Endothelial cell of umbilical vein (primary cell): Measurements from ENCODE around the gene MACROD2. TPM values are rescaled to one million over a fixed set of nuclear protein-coding genes. Genes with fewer than 3 reads are reported as not detected.

Experiments used
- BruUV-seq: library from RNA; stranded (reverse); fragments of 400-500 nt; replicated peaks from 2 replicates; lab custom pipeline; 2021; lab: Mats Ljungman, UMichigan
- CTCF ChIA-PET: fragments of 300-600, 350-600 bp; sonication (Branson Sonifier 250); formaldehyde crosslinking; loops from one replicate; lab custom pipeline; 2021; ENCODE audit warnings: antibody characterized with exemption, inconsistent platforms; lab: Charles Lee
- POLR2A ChIA-PET: fragments of 300-600, 350-600 bp; sonication (Branson Sonifier 250); formaldehyde crosslinking; loops from one replicate; lab custom pipeline; 2021; ENCODE audit warnings: antibody characterized with exemption, inconsistent platforms; lab: Charles Lee
- DNase-seq: peaks from one replicate; pipeline ENCODE4 v3.0.0-alpha.2; 2011; ENCODE audit warnings: low read depth, low spot score
- FAIRE-seq: peaks from 2 replicates; lab custom pipeline; 2011; peaks lifted over from hg19 to GRCh38; lab: Jason Lieb, UNC
- H2AFZ ChIP-seq: 2 replicates; pipeline ENCODE4 v1.6.0; 2012; ENCODE audit warnings: low read depth, low read length, control low read depth, inconsistent platforms
- H3K27ac ChIP-seq: 2 replicates; pipeline ENCODE4 v1.5.1; 2011; ENCODE audit warnings: low read depth, mild to moderate bottlenecking, control low read depth, low read length, moderate library complexity; ENCODE audit not compliant: insufficient read depth
- H3K27me3 ChIP-seq, 2 experiments: 2 replicates each; pipeline versions ENCODE4 v1.6.0 to v1.6.1; 2011; ENCODE audit warnings: low read length in 2 of 2, mixed read lengths in 1 of 2; ENCODE audit not compliant: control insufficient read depth in 2 of 2, insufficient read depth in 2 of 2
- H3K36me3 ChIP-seq, 2 experiments: 2 replicates in 1 of 2; 3 replicates in 1 of 2; pipeline ENCODE4 v1.5.1; 2011; ENCODE audit warnings: low read length in 2 of 2, mild to moderate bottlenecking in 1 of 2, moderate library complexity in 1 of 2; ENCODE audit not compliant: control insufficient read depth in 2 of 2, insufficient read depth in 2 of 2; ENCODE audit errors: extremely low read depth in 1 of 2
- H3K4me1 ChIP-seq: 3 replicates; pipeline ENCODE4 v1.5.1; 2011; ENCODE audit warnings: mild to moderate bottlenecking, low read length; ENCODE audit not compliant: control insufficient read depth, insufficient read depth; ENCODE audit errors: extremely low read depth
- H3K4me2 ChIP-seq: 2 replicates; pipeline ENCODE4 v1.6.1; 2011; ENCODE audit warnings: low read length, control low read depth, mixed read lengths; ENCODE audit not compliant: insufficient read depth
- H3K4me3 ChIP-seq, 3 experiments: fragments of 200-600 bp in 1 of 3; sonication (generic), shearing (Covaris generic) in 1 of 3; replicated peaks in 1 of 3; 2 replicates each; pipeline ENCODE4 v1.5.1; 2011 to 2016; ENCODE audit warnings: control low read depth in 3 of 3, low read length in 3 of 3, mild to moderate bottlenecking in 2 of 3, inconsistent platforms in 1 of 3, low read depth in 1 of 3, moderate library complexity in 1 of 3; ENCODE audit not compliant: insufficient read depth in 1 of 3
- H3K79me2 ChIP-seq: 2 replicates; pipeline ENCODE4 v1.6.0; 2012; ENCODE audit warnings: low read length, inconsistent platforms; ENCODE audit not compliant: control insufficient read depth, insufficient read depth
- H3K9ac ChIP-seq: replicated peaks from 2 replicates; pipeline ENCODE3; 2011; ENCODE audit warnings: low read length, control low read depth; ENCODE audit not compliant: insufficient read depth; ENCODE audit errors: extremely low read depth
- H3K9me1 ChIP-seq: replicated peaks from 3 replicates; pipeline ENCODE4 v1.6.0; 2011; ENCODE audit warnings: mild to moderate bottlenecking, low read length; ENCODE audit not compliant: control insufficient read depth, insufficient read depth; ENCODE audit errors: extremely low read depth
- H3K9me3 ChIP-seq: replicated peaks from 2 replicates; pipeline ENCODE4 v1.5.1; 2012; ENCODE audit warnings: low read length, inconsistent platforms; ENCODE audit not compliant: control insufficient read depth, insufficient read depth
- H4K20me1 ChIP-seq: replicated peaks from 2 replicates; pipeline ENCODE3; 2011; ENCODE audit warnings: mild to moderate bottlenecking, low read length; ENCODE audit not compliant: control insufficient read depth, insufficient read depth; ENCODE audit errors: extremely low read depth
- EZH2 ChIP-seq: IDR thresholded peaks from 2 replicates; pipeline ENCODE4 v1.6.1; 2012; ENCODE audit warnings: borderline replicate concordance, low read depth, mild to moderate bottlenecking, moderate library complexity, low read length, inconsistent platforms; ENCODE audit not compliant: severe bottlenecking
- FOS ChIP-seq: IDR thresholded peaks from 2 replicates; pipeline ENCODE4 v1.6.1; 2011; ENCODE audit warnings: mild to moderate bottlenecking, low read length, moderate library complexity, borderline replicate concordance; ENCODE audit not compliant: insufficient read depth
- GATA2 ChIP-seq: IDR thresholded peaks from 2 replicates; pipeline ENCODE4 v1.7.0; 2011; ENCODE audit warnings: low read depth, mild to moderate bottlenecking, moderate library complexity, mixed read lengths, low read length; ENCODE audit not compliant: insufficient read length, insufficient read depth
- JUN ChIP-seq: IDR thresholded peaks from 2 replicates; pipeline ENCODE4 v1.6.1; 2011; ENCODE audit warnings: borderline replicate concordance, low read depth; ENCODE audit not compliant: insufficient read length, insufficient read depth
- MYC ChIP-seq: IDR thresholded peaks from one replicate; pipeline ENCODE4 v1.6.1; 2011; ENCODE audit warnings: mild to moderate bottlenecking, low read depth, low read length
- POLR2A ChIP-seq: IDR thresholded peaks from 2 replicates; pipeline ENCODE4 v1.6.1; 2012; ENCODE audit warnings: low read depth, mild to moderate bottlenecking, control low read depth, low read length
- POLR2AphosphoS5 ChIP-seq: IDR thresholded peaks from 2 replicates; pipeline ENCODE4 v1.6.1; 2012; ENCODE audit warnings: low read depth, mild to moderate bottlenecking, control low read depth, low read length, moderate library complexity; ENCODE audit not compliant: insufficient read depth
- dilution Hi-C: fragments of 300-500 bp; cut with MboI; formaldehyde crosslinking; loops from one replicate; pipeline ENCODE4 v1.15.0; 2019; ENCODE audit warnings: low sequenced_read_pairs; ENCODE audit not compliant: extremely low pct_ligation_motif_present
- intact Hi-C: fragments of 100-400 bp; cut with micrococcal nuclease; formaldehyde crosslinking; loops from one replicate; pipeline ENCODE4 v1.10.0; 2022
- polyA plus RNA-seq, 4 experiments: library from polyadenylated mRNA; depleted of rRNA in 3 of 4; stranded (reverse) in 3 of 4; unstranded in 1 of 4; fragments of >200 nt; gene quantifications; 2 replicates each; pipeline versions ENCODE4 v1.2.1 to v1.2.3, GENCODE V29; 2011 to 2012; ENCODE audit warnings: missing spikeins in 1 of 4
- total RNA-seq: library from RNA; stranded (reverse); gene quantifications from 2 replicates; pipeline ENCODE4 v1.2.3, GENCODE V29; 2021
- TF ChIP-seq, protein P1 (sequence below), 2 donors: IDR thresholded peaks; 1 replicate in 1 of 2; 2 replicates in 1 of 2; pipeline ENCODE4 v1.5.1; 2011; ENCODE audit warnings: low read length in 2 of 2, mild to moderate bottlenecking in 2 of 2, moderate library complexity in 2 of 2, control low read depth in 1 of 2, inconsistent platforms in 1 of 2, low read depth in 1 of 2; ENCODE audit not compliant: insufficient read depth in 1 of 2; ENCODE audit errors: extremely low read depth in 1 of 2
- TF ChIP-seq, protein P2 (sequence below): IDR thresholded peaks from 2 replicates; pipeline ENCODE4 v1.6.1; 2011; ENCODE audit not compliant: insufficient read depth, insufficient read length

MACROD2 gene
- total and polyA plus RNA-seq, 2 donors (not counting 3 experiments of a cell fraction or from before 2014, with no cell fraction given): 0.11 to 0.73 TPM

DNA sequence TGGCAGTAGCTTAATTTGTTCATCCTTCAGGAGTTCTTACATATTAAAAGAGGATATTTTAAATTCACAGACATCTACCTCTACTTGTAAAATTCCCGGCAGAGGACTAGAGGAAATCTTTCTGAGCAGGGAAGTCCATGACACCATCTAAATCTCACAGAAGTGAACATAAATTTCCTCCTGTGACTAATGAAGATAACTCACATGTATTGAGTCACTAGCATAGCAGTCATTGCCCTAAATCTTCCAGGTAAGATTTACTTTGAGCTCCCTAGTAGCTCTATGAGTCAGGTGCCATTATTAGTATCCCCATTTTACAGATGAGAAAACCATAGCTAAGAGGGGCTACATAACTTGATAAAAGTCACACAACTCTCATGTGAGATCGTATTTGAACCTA lies 1400.7 kb downstream of the MACROD2 start:
- no peak for FAIRE-seq
- POLR2A ChIA-PET: no interaction called here

DNA sequence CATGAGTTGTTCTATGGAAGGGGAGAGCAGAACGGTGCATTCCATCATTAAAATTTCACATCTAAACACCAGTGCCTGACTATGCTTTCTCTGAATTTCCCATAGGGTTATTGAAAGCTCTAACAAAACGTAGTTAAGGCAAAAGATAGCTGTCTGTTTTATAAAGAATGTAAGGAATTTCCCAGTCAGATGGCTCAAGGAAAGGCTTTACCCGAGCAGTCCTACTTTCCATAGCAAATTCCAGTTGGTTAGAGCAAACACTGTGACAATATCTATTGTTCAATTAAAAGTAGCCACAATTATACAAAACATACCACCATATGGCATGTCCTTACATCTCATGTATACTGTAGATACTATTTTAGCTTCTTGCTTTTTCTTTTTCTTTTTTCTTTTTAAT lies 1401.6 kb downstream of the MACROD2 start:
- H2AFZ ChIP-seq: no peak overlapping the region
- CTCF ChIA-PET: no interaction called here
- H3K36me3 ChIP-seq: no peaks in the 10 kb centered on the region
- H3K79me2 ChIP-seq: no peaks in the 10 kb centered on the region
- POLR2A ChIA-PET: no interaction called here
- FAIRE-seq (no peak), DNase-seq (no peak)
- intact Hi-C loops: no loop called here
- no peak overlapping the region for H3K9ac ChIP-seq
- dilution Hi-C loops: no loop called here
- no peak overlapping the region for H3K4me3 ChIP-seq
- H3K9me1 ChIP-seq: no peaks in the 10 kb centered on the region
- no TSS peak for BruUV-seq
- no peaks in the 10 kb centered on the region for H3K4me1 ChIP-seq
- TF ChIP-seq JUN: no peak
- no peak for TF ChIP-seq POLR2AphosphoS5
- TF ChIP-seq MYC: no peak
- TF ChIP-seq, protein P1, sequence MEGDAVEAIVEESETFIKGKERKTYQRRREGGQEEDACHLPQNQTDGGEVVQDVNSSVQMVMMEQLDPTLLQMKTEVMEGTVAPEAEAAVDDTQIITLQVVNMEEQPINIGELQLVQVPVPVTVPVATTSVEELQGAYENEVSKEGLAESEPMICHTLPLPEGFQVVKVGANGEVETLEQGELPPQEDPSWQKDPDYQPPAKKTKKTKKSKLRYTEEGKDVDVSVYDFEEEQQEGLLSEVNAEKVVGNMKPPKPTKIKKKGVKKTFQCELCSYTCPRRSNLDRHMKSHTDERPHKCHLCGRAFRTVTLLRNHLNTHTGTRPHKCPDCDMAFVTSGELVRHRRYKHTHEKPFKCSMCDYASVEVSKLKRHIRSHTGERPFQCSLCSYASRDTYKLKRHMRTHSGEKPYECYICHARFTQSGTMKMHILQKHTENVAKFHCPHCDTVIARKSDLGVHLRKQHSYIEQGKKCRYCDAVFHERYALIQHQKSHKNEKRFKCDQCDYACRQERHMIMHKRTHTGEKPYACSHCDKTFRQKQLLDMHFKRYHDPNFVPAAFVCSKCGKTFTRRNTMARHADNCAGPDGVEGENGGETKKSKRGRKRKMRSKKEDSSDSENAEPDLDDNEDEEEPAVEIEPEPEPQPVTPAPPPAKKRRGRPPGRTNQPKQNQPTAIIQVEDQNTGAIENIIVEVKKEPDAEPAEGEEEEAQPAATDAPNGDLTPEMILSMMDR (IDR thresholded peaks at IDR 0.05; ENCODE audit: extremely low read depth in 1 of 2, insufficient read depth in 1 of 2, low read depth in 1 of 2, low read length in 2 of 2): no peak
- TF ChIP-seq EZH2: no peak
- TF ChIP-seq FOS: no peak
- no peak for TF ChIP-seq GATA2
- TF ChIP-seq POLR2A: no peak
- TF ChIP-seq, protein P2, sequence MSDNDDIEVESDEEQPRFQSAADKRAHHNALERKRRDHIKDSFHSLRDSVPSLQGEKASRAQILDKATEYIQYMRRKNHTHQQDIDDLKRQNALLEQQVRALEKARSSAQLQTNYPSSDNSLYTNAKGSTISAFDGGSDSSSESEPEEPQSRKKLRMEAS: no peak
- H3K27ac ChIP-seq: no peak overlapping the region
- H3K27me3 ChIP-seq: no peaks in the 10 kb centered on the region
- H3K4me2 ChIP-seq: no peak overlapping the region
- H4K20me1 ChIP-seq: no peaks in the 10 kb centered on the region
- no peaks in the 10 kb centered on the region for H3K9me3 ChIP-seq

More for the DNA sequence above, 1400.7 kb downstream of the MACROD2 start:
- Histone ChIP-seq H3K4me2 (no peak overlapping the region), H3K36me3 (no peaks in the 10 kb centered on the region), H3K9ac (no peak overlapping the region), H3K27ac (no peak overlapping the region), H3K27me3 (no peaks in the 10 kb centered on the region), H2AFZ (no peak overlapping the region), H3K9me1 (no peaks in the 10 kb centered on the region), H3K9me3 (no peaks in the 10 kb centered on the region), H4K20me1 (no peaks in the 10 kb centered on the region), H3K4me1 (no peaks in the 10 kb centered on the region), H3K79me2 (no peaks in the 10 kb centered on the region), H3K4me3 (no peak overlapping the region)
- CTCF ChIA-PET: no interaction called here
- BruUV-seq: no TSS peak
- intact Hi-C loops (no loop called here), dilution Hi-C loops (no loop called here)
- DNase-seq: no peak
- TF ChIP-seq EZH2 (no peak), POLR2AphosphoS5 (no peak), MYC (no peak), POLR2A (no peak), GATA2 (no peak), FOS (no peak), JUN (no peak)
